GM21526 (cell line): Measurements from ENCODE around the gene PDE11A.

Experiments used
- ATAC-seq: cut with Tn5 transposase; IDR thresholded peaks from one replicate; pipeline ENCODE4 v1.9.1; 2021; ENCODE audit warnings: moderate library complexity; ENCODE audit not compliant: unreplicated experiment, low FRiP score

The PDE11A gene

DNA sequence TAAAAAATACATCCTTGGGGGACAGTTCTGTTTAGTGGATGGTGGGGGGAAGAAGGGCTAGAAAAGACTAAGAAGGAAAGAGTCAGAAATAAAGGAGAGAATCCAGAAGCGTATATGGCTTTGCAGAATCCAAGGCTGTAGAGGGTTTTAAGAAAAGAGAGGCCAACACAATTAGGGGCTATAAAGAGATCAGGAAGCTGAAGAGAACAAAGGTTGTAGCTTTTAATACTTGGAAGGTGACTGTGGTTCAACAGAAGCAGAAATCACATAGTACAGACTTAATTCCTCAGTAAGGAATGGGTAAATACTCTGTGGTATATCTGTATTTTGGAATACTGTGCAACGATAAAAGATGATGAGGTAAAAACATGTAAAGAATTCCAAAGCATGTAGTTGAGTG, 393.6 kb downstream of the PDE11A start:
- no peak for ATAC-seq

DNA sequence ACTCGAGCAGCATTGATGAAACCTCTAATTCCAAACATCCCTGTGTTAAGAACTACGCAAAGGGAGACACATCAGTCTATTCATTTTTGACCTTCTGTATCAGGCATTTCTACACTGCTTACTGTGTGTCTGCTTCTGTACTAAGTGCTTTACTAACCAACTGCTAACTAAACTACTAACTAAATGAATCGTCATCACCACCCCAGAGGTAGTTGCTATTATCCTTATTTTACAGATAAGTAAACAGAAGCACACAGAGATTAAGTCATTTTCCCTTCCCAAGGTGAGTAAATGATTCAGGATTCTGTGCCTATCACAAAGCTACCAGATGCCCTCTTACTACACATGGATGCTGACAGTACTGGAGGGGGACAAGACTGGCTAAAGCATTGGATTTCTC, 395.9 kb downstream of the PDE11A start:
- no peak for ATAC-seq

DNA sequence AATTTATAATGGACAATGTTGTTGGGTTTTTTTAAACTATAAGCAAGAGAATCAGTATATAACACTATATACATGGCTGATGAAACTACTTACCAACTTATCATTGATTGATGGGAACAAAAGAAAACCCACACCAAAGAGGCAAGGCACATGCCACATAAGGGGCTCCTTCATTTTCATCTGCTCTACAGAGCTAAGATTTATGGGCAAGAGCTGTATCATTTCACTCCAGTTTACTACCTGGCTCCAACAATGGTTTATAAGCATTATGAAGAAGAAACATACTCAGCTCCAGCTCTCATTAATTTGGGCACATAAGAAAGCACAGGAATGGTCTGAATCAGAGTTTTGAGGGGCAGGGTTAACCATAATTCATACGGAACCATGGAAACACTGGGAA, 396.8 kb downstream of the PDE11A start:
- no peak for ATAC-seq

DNA sequence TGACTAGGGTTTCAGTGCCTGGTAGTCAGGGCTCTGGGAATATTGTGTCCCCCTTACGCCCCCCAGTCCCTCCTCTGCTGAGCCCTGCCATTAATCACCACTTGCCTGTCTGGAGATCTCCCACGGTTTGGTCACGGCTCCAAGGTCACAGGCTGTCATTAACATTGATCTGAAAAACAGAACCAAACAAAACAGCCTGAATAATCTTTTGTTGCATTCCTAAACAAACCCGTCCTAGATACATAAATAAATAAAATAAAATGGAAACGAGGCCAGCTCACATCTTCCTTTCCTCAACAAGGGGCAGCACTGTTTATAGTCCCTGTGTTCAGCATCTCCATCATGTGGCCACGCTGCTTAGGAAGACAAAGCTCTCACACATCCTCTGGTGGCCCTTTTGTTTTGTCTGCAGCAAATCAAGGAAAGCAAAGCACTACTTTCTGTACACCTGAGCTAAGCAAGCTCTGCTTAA, 397.2 kb downstream of the PDE11A start:
- no peak for ATAC-seq

DNA sequence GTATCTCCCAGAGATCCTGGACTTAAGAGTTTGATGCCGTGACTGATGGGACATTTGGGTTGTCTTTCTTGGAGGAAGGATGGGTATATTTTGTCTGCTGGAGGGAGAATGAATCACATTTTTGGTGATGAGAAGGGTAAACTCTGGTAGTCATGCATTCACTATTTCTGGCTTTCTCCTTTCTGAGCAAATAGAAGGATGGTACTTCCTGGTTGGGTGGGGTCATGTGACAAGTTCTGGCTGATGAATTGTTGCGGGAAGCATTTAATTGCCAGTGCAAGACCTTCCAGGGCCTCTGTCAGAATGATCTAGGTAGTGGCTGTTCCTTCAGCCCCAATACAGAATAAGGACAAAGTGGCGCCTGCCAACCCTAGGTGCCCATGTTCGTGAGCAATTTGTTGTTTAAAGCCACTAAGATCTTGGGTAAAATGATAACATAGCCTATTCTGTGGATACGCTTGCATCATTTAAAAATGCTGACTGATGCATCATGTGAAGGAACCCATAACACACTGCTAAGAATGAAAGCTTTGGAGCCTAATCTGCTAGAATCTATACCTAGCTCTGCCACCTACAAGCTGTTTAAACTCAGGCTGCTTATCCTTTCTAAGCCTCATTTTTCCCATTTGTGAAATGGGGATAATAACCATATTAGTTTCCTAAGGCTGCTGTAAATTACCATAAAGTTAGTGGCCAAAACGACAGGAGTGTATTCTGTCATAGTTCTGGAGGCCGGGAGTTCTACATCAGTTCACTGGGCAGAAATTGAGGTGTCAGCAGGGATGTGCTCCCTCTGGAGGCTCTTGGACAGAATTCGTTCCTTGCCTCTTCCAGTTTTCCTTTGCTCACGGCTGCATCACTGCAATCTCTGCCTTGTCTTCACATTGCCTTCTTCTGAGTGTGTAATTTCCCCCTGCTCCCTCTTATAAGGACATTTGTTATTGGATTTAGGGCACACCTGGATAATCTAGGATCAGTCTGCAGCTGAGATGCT, 398.7 kb downstream of the PDE11A start:
- no peak for ATAC-seq

DNA sequence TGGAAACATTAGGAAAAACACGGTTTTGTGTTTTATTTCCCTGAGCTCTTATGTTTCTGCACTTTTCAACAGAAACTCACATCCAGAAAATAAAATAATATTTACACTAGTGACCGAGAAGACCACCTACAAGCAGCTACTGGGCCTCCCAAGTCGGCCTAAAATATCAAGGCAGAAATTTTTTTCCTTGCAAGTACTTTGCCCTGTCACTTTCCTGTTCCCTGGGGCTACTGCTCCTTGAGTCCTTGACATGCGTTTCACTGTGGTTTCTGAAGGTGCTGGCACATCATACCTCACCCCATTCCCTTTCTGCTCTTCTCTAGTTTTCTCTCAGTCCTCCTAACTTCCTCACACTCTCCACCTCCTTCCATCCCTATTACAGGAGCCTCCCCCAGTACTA, 400.9 kb downstream of the PDE11A start:
- no peak for ATAC-seq

DNA sequence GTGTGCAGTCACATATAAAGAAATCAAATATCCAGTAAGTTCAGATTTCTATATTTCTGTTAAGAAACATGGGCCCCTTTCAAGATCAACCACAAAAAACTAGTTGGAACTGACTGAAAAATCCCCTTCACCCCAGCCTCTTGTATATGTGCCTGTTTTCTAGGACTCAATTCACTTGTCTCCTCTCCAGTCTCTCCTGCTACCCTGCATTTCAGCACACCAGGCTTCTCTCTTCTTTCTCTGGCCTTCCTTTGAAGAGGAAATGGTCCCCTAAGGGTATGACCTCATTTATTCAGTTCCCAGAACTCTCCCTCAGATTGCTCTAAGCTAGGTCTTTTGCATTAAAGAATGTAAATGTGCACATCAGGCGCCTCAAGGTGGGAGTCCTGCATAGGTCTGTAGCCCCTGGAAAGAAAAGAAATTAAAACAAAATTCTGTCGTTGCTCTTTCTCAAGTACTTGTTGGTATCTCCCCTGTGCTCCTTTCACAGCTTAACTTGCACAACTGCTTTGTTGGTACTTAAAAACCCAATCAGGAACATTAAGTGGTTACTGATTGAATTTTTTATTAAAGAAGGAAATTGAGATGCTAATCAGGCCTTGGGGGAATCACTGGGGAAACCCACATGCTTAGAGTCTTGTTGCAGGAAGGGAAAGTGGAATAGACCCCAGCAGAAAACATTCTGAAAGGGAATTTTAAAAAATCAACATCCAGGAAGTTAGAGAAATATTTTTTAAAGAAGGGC, 401.6 kb downstream of the PDE11A start:
- ATAC-seq, result peak; percentile 62

DNA sequence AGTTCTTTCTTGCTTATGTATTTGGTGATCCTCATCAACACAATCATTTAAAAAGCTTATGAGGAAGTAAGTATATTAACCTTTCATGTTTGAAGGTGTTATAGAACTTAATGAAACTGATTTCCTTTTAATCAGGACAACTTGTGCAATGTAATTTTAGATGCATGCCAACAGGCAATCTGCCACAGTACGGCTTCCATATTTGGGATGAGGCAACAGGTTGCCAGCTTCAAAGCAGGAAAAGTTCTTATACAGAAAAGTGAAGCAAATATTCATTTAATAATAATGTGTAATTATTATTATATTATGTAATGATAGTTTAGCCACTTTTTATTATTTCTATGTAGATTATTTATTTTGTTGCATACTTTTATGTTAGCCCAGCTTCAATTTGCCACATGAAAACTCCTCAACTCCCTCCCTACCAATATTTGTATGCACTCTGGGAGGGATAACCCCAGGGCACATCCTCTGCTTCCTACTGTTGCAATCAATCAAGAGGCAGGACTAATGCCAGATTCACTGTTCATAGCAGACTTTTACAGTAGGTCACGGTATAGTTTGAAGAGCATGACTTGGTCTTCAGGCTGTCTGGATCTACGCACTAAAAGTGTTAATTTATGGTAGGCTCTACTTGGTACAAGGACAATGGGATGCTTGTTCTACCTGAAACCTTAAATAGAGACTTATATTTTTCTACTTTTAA, 402.8 kb downstream of the PDE11A start:
- ATAC-seq, result no peak

DNA sequence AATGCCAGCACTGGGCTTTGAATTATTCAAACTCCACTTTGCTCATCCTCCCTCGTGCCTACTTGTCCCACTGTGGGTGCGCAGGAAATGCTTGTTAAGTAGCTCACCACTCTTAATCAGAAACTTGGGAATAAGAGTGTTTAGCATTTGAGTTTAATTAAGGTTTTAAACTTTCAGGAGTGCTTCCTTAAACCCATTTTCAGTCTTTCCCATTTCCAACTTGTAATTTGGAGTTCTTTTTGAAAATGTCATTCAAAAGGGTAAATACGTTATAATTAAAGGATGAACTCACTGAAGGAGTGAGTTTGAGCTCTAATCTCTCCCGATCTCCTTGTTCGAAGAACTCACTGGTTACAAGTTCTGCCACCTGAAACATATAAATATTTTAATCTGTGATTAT, 403.4 kb downstream of the PDE11A start:
- no peak for ATAC-seq

DNA sequence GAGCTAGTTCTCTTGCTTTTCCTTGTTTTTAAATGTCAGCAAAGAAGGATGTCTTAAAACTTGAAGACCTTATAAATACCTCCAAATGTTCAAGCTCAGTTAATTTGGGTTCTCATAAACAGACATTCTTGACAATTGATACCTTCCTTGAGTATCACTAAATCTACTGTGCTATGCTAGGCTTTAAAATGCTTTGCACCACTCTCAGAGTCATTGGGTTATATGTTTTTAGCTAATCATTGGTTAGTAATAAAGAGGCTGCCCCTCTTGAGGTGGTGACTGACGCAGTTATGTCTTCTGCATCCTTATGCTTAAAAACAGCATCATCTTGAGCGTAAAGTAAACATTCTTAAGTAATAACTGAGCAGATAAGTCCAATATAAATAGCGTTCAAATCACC, 404.0 kb downstream of the PDE11A start:
- no peak for ATAC-seq

DNA sequence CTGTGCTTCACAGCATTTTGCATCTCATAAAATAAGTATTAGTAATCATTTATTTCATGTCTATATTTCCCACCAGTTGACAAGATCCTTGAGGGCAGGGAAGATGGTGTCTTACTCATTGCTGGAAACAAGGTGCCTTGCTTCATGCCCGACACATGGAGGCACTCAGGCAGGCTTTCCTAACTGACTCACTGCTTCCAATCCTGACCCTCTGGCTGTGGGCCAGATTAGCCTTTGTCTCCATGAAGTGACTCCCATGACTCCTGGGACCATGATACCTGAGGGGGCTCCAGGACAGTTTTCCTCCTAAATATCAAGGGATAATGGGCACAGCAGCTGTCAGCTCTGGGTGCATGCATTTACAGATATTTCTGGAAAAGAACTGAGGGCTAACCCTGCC, 405.0 kb downstream of the PDE11A start:
- ATAC-seq, result no peak

DNA sequence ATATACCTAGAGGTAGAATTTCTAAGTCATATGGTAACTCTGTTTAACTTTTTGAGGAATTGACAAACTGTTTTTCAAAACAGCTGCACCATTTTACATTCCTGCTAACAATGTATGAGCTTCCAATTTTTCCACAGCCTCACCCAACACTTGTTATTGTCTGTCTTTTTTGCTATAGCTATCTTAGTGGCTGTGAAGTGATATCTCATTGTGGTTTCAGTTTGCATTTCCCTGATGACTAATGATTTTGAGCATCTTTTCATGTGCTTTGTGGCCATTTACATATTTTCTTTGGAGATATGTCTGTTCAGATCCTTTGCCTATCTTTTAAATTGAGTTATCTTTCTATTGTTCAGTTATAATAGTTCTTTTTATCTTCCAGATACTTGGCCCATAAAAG, 406.2 kb downstream of the PDE11A start:
- no peak for ATAC-seq

DNA sequence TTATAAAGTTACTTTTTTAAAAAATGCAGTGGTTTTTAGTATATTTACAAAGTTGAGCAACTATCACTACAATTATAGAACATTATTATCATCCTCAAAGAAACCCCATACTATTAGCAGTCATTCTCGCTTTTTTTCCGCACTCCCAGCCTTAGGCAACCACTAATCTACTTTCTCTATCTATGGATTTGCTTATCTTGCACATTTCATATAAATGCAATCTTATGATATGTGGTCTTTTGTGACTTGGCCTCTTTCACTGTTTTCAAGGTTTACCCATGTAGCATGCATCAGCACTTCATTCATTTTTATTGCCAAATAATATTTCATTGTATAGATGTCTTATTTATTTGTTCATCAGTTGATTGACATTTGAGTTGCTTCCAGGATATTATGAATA, 406.6 kb downstream of the PDE11A start:
- no peak for ATAC-seq

DNA sequence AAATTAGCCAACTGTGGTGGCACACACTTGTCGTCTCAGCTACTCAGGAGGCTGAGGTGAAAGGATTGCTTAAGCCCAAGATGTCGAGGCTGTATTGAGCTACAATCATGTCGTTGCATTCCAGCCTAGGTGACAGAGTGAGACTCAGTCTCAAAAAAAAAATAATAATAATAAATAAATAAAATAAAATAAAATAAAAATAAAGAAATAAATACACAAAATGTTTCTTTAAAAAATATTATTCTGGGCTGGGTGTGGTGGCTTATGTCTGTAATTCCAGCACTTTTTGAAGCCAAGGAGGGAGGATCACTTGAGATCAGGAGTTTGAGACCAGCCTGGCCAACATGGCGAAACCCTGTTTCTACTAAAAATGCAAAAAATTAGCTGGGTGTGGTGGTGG, 407.2 kb downstream of the PDE11A start:
- no peak for ATAC-seq

DNA sequence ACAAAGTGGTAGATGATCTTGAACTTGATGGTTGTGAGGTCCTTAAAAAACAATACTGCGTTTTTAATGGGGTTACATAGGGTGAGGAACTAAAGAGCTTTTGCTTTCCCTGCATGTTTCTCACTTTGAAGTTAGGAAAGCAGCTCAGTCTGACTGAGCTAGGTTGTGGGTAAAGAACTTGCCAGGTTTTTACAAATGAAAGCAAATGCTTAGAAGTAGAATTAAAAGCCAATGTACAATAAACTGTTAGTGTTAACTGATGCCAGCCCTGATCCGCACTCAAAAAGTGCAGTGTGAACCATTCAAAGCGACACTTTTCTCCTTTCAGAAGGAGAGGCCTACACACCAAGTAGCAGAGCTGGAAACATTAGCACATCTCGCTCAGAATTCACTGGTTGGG, 409.7 kb downstream of the PDE11A start:
- ATAC-seq, result no peak

DNA sequence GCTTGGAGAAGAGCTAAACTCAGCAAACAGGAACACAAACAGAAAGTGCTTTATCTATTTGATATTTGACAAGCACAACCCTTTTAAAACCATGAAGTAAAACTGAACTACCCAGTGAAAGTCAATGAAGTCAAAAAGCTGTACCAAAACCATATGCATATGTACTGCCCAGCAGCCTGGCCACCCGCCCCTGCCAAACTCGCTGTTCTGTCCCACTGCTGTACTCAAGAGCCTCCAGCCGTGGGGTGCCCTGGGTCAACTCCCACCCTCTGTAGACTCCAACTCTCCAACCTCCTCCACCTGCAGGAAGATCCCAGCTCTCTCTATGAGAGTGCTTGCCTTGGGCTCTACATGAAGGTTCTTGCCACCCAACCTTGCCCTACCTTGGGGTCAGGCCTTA, 411.8 kb downstream of the PDE11A start:
- ATAC-seq, result no peak

DNA sequence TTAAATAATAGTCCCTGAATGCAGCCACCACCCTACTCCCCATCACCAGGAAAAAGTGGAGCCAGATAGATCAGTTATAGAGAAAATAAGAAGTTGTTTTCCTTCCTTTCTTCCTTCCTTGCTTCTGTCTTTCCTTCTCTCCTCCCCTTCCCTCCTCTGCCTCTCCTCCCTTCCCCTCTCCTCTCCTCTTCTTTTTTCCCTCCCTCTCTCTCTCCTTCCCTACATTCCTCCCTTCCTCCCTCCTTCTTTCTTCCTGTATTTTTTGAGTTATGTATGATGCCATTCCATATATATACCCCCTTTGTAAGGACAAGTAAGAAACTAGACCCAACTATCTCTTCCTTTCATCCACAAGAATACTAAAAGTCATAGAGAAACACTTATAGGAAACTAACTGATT, 414.3 kb downstream of the PDE11A start:
- no peak for ATAC-seq

DNA sequence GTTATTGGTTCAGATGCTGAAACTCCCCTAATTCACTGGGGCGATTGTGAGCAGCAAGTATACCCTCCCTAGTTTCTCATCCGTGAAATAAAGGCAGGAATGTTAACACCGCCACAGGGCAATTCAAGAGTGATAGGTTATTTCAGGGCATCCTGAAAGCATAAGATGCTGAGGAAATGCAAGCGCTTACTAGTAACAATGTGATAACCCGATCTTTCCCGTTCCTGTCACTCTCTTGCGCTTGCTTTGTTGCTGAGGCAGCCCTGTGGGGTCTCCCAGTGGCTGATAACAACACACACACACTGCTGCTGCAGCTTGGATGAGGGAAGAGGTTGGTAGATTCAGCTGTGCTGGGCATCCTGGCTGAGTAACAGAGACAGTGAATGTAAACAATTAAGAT, 420.7 kb downstream of the PDE11A start:
- ATAC-seq, result no peak

DNA sequence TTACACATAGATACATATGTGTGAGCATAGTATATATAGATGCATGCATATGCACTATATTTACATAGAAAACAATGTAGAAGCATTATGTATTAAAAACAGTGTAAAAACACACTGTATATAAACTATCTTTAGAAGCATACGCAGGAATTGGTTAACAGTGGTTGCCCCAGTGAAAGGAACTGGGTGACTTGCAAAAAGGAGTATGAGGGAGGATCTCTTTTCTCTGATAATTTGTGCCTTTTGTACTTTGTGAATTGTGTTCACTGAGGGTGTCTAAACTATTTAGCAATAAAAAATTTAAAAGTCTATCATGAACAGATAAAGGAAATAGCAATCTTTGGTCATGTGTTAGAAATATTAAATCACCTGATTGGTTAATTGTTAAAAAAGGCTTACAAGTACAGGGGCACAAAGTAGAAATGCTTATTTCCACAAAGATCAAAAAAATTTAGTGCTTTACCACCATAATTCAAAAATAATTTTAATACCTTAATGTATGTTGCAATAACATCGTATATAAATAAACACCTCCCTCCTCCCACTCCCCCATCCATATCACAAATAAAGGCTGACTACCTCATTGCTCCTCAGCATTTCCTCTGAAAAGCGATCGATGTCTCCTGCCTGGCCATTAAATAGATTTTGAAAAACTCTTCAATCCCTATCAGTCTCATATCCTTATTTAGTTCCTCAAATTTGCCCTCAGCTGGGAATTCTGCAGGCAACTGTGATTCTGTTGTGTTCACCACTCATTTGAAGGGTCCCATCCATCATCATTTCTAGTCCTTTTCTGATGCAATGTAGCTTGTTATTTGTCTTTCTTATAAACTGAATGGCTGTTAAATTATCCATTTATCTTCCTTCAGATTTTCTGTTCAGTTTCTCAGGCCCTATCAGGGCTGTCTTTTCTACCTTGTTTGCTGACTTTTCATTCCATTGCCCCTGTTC, 422.7 kb downstream of the PDE11A start:
- no peak for ATAC-seq

DNA sequence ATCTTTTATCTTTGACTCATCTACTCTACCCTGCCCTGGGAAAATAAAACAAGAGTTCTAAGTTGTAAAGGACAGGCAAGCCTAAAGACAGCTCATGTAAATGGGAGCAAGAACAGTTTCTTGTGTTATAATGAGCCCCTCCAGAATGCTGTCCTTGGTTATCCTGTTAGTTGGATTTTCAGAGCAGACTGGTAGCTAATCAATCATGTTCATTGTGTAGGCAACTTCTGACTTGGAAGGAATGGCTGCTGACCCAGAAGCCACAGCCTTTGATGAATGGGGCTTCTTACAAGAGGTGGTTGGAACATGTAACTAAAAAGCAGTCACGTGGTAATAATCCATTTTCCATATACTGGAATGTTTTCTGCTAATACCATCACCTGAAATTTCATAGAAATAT, 425.8 kb downstream of the PDE11A start:
- ATAC-seq, result no peak
